Mucosa of descending colon (tissue), 3 donors: ENCODE results near the gene LAMA3. TPM values are rescaled to one million over a fixed set of nuclear protein-coding genes. Genes with fewer than 3 reads are reported as not detected.

Source experiments
- ATAC-seq: fragments of 200-7000 bp; cut with Tn5 transposase; one replicate; pipeline ENCODE4 v1.9.1; 2020; ENCODE audit warnings: mild to moderate bottlenecking, moderate library complexity
- DNase-seq, 3 donors: peaks; one replicate each; pipeline ENCODE4 v3.0.0-alpha.2; 2020
- H3K36me3 ChIP-seq: fragments of 200-600 bp; one replicate; pipeline ENCODE4 v1.8.0; 2021; ENCODE audit warnings: low read depth, mild to moderate bottlenecking
- H3K4me1 ChIP-seq: fragments of 200-600 bp; one replicate; pipeline ENCODE4 v1.8.0; 2021; ENCODE audit warnings: low read depth, mild to moderate bottlenecking
- H3K4me3 ChIP-seq: fragments of 200-600 bp; one replicate; pipeline ENCODE4 v1.8.0; 2021; ENCODE audit warnings: mild to moderate bottlenecking
- H3K9me3 ChIP-seq: fragments of 200-600 bp; one replicate; pipeline ENCODE4 v1.8.0; 2021; ENCODE audit warnings: mild to moderate bottlenecking
- intact Hi-C, 2 donors: fragments of 100-400 bp; cut with DNase I in 1 of 2; cut with micrococcal nuclease in 1 of 2; formaldehyde crosslinking; loops; one replicate each; pipeline versions ENCODE4 v1.11.0 to v1.11.1; 2022; cut with DNase I, micrococcal nuclease
- total RNA-seq, 3 donors: library from RNA; stranded (reverse); fragmentation: NEBNext Ultra II Directional in 2 of 3; extraction: Animal tissue kit (Norgen Biotek cat#: 25700) in 2 of 3; gene quantifications; one replicate each; pipeline versions ENCODE4 v1.2.1 to v1.2.4, GENCODE V29; 2021 to 2023
- TF ChIP-seq, protein P1 (sequence below): fragments of 200-600 bp; IDR thresholded peaks from one replicate; pipeline ENCODE4 v1.8.0; 2022; ENCODE audit warnings: antibody characterized with exemption, mild to moderate bottlenecking
- donor health status: DM: no; HTN: no; CAD: no; lungs with moderate emphysema.
- donor health status: DM: no; HTN: no; CAD: no.
- donor health status: DM: no; HTN: yes; CAD: no.

The LAMA3 gene
- total RNA-seq, 3 donors from 2014 or later = 29.0 to 62.0 (median 49.0) TPM

DNA sequence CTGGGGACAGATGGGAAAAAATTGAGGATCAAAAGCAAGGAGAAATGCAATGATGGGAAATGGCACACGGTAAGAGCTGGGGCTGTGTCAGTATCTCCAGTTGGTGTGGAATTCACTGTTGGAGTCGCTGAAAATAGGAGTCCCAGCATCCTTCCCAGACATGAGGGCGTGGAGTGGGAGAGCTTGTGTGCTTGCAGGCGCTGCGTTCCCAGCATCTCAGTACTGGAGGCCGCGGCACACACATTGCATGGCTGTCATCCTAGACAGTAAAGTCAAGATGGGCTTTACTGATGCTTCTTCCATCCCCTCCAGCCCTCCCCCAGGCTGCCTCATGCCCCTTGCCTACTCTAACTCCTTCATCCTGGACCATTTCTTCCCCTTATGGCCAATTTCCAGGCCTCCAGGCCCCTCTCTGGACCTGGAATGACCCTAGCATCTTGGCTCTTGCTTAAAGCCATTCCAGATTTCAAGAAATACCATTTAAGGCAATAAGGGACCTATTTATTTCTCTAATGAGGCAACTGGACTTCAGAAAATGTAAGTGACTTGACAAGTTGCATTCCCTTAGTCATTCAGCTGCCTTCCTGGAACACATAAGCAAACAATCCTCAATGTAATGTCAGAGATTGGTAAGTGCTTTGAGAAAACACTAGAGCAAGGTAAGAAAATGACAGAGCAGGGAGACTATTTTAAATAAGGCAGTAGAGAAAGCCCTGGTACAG, 254.8 kb downstream of the LAMA3 start:
- Histone ChIP-seq H3K4me3 (no peak overlapping the region), H3K4me1 (no peaks in the 10 kb centered on the region), H3K36me3 (no peaks in the 10 kb centered on the region), H3K9me3 (no peaks in the 10 kb centered on the region)
- intact Hi-C loops = no loop called here
- TF ChIP-seq, protein P1, sequence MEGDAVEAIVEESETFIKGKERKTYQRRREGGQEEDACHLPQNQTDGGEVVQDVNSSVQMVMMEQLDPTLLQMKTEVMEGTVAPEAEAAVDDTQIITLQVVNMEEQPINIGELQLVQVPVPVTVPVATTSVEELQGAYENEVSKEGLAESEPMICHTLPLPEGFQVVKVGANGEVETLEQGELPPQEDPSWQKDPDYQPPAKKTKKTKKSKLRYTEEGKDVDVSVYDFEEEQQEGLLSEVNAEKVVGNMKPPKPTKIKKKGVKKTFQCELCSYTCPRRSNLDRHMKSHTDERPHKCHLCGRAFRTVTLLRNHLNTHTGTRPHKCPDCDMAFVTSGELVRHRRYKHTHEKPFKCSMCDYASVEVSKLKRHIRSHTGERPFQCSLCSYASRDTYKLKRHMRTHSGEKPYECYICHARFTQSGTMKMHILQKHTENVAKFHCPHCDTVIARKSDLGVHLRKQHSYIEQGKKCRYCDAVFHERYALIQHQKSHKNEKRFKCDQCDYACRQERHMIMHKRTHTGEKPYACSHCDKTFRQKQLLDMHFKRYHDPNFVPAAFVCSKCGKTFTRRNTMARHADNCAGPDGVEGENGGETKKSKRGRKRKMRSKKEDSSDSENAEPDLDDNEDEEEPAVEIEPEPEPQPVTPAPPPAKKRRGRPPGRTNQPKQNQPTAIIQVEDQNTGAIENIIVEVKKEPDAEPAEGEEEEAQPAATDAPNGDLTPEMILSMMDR = no peak
- DNase-seq (no peak), ATAC-seq (no peak)

DNA sequence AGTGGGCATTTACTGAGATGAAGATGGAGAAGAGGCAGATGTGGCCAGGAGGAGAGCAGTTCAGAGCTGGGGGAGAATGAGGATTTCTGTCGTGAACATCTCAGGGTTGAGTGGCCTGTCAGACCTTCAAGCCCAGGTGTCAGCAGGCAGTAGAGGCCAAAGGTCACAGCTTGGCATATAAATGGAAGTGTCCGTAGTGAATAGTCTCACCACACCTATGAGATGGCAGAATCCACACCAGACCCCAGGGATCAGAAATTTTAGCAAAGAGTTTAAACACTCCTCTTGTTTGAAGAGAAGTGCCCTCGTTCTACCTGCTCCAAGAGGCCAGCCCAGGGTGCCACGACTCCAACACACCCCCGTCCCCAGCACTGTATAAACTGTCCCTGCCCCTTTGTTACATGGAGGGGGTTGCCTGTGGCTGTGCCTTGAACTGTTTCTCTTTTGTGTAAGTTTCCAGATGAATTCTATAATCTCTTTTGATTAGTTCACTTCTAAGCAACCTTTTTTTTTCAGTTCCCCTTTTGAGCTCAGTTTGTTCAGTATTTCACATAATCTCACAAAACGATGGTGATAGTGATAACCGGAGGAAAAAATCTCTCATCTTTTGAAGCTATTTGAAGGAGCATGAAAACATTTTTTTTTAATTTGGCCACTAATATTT, 256.3 kb downstream of the LAMA3 start:
- Histone ChIP-seq H3K36me3 (no peaks in the 10 kb centered on the region), H3K4me1 (no peaks in the 10 kb centered on the region), H3K9me3 (no peaks in the 10 kb centered on the region), H3K4me3 (no peak overlapping the region)
- TF ChIP-seq, protein P1 = no peak
- ATAC-seq (no peak), DNase-seq (no peak)
- intact Hi-C loops = no loop called here

DNA sequence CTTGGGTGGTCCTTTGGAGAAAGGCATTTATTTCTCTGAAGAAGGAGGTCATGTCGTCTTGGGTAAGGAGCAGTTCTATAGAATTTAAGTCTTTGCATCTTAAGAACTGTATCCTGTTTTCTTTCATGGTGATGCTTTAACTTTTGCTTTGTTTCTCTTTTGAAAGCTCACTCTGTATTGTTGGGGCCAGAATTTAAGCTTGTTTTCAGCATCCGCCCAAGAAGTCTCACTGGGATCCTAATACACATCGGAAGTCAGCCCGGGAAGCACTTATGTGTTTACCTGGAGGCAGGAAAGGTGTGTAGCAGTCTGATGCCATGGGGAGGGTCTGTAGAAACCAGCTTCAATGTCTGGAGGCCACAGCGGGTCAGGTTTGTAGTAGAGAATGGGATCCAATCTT, 260.6 kb downstream of the LAMA3 start:
- Histone ChIP-seq H3K4me1 (no peaks in the 10 kb centered on the region), H3K36me3 (no peaks in the 10 kb centered on the region), H3K4me3 (no peak overlapping the region), H3K9me3 (no peaks in the 10 kb centered on the region)
- DNase-seq (no peak), ATAC-seq (no peak)
- TF ChIP-seq, protein P1 = no peak
- intact Hi-C loops = no loop called here

DNA sequence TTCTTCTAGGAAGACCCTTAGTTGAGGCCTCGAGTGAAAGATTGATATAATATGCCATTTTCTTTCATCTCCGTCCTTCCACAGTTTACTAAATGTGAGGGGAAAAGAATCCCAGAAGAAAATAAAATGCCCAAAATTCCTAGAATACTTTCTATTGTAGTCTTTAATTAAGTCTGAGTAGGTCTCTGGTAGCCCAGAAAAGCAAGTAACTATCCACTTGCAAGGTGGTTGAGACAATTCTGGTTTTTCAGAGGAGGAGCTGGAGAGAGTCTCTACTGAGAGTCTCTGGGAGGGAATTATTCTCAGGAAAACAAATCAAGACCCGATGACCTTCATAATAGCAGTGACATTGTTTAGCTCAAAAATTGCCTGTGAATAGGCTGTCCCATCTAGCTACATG, 261.4 kb downstream of the LAMA3 start:
- TF ChIP-seq, protein P1 = no peak
- Histone ChIP-seq H3K4me3 (no peak overlapping the region), H3K9me3 (no peaks in the 10 kb centered on the region), H3K4me1 (no peaks in the 10 kb centered on the region), H3K36me3 (no peaks in the 10 kb centered on the region)
- ATAC-seq = no peak
- intact Hi-C loops = no loop called here
- DNase-seq = no peak

DNA sequence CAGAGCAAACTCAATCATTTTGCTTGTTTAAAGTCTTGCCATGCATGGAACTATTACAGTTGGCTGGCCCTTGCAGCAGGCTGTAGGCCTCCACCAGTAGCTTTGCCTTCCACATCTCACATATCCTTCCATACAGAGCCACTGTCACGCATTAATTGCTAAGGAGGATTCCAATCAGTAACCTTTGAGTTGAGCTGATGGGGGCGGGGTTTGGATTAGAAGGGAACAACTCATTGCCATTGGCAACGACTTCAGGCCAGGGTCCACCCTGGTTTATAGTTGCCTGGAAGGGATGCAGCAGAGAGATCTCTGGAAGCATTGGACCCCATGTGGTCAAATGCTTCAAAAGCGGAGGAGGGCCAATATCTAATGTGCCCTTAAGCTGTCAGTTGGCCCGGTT, 262.0 kb downstream of the LAMA3 start:
- Histone ChIP-seq H3K4me3 (no peak overlapping the region), H3K9me3 (no peaks in the 10 kb centered on the region), H3K36me3 (no peaks in the 10 kb centered on the region), H3K4me1 (no peaks in the 10 kb centered on the region)
- DNase-seq (no peak), ATAC-seq (no peak)
- intact Hi-C loops = no loop called here
- TF ChIP-seq, protein P1 = no peak
